ENCODE measurements around the gene RAC2. TPM values are rescaled to one million over a fixed set of nuclear protein-coding genes. Genes with fewer than 3 reads are reported as not detected.

Gene RAC2
- total RNA-seq, 2 donors from 2014 or later, result 20.9 to 22.6 TPM

GRCh38 chr22:37278261-37278660, 34.2 kb upstream of the RAC2 start:
- intact Hi-C loops (cut with DNase I, micrococcal nuclease), result no loop called here
- ATAC-seq (no peak), DNase-seq (no peak)

DNA sequence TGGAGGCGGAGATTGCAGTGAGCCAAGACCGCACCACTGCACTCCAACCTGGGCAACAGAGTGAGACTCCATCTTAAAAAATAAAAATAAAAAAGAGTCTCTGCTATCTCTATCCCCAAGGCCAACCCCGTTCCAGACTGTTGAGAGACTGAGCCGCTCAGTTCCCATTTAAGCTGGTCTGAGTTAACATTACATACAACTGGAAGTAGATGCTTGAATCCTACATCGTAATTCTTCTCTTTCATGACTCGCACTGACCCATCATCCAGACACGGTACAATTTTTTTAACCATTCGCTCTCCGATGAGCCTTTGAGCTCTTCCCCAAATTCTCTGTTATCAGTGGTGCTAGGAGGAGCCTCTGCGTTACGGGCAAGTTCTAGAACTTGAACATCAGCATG, 33.3 kb upstream of the RAC2 start:
- no peak for ATAC-seq
- intact Hi-C loops (cut with DNase I, micrococcal nuclease), result no loop called here
- no peak for DNase-seq

GRCh38 chr22:37276776-37277175, 32.7 kb upstream of the RAC2 start:
- no peak for ATAC-seq
- intact Hi-C loops (cut with DNase I, micrococcal nuclease), result no loop called here
- no peak for DNase-seq

GRCh38 chr22:37275622-37276021, 31.6 kb upstream of the RAC2 start:
- ATAC-seq (no peak), DNase-seq (no peak)
- intact Hi-C loops (cut with DNase I, micrococcal nuclease), result no loop called here

DNA sequence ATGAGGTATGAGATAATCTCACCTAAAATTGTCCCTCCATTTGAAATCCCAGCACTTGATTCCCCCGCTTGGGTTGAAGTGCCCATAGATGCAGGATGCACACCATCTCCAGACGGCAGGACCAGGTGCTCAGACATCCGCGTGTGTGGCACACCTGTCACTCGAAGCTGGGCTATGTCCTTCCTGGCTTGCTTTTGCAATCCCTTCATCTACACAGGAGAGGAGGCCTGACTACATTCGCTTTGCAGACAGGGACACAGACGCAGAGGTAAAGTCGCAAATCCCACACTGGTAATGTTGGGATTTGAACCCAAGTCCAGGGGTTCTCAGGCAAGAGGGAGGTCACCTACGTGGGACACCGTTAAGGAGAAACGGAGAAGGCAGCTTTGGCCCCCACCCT, 31.1 kb upstream of the RAC2 start:
- DNase-seq, result no peak
- intact Hi-C loops (cut with DNase I, micrococcal nuclease), result no loop called here
- no peak for ATAC-seq

GRCh38 chr22:37274380-37274862, 30.4 kb upstream of the RAC2 start:
- ATAC-seq (peak; percentile 13), DNase-seq (peak; percentile 34 to 53)
- intact Hi-C loops (cut with DNase I, micrococcal nuclease), result no loop called here

GRCh38 chr22:37273846-37274225, 29.8 kb upstream of the RAC2 start:
- intact Hi-C loops (cut with DNase I, micrococcal nuclease), result no loop called here
- ATAC-seq (no peak), DNase-seq (no peak)

DNA sequence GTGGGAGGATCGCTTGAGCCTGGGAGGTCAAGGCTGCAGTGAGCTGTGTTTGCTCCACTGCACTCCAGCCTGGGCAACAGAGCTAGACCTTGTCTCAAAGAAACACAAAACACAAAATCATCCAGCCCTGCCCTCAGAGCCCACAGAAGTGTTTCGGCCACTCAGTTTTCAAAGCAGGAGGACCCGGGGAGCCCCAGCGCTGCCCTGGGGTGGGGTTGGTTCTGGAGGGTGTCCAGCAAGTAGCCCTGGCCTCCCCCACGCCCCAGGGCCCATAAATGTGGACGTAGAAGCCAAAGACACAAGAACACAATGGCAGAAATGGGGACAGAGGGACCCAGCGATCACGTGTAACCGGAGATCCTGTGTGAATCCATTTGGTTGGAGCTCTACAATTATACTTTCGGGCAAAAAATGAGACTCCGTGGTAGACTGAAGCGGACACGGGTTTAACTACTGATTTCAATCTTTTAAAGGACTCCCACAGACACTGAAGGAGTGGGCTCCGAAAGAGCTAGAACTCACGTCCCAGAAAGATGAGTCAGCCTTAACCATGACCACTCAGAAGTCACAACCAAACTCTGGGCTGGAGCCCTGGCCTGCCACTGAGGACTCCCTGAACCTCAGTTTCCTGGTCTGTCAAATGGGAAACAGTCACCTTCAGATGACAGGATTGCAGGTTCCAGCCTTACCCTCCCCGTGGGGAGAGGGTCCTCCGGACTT, 29.2 kb upstream of the RAC2 start:
- no peak for DNase-seq
- ATAC-seq, result no peak
- intact Hi-C loops (cut with DNase I, micrococcal nuclease), result no loop called here

- DNase-seq (no peak), ATAC-seq (no peak)
- intact Hi-C loops (cut with DNase I, micrococcal nuclease), result no loop called here
Observed at GRCh38 chr22:37270928-37271650, 27.0 kb upstream of the RAC2 start.

- intact Hi-C loops (cut with DNase I, micrococcal nuclease), result no loop called here
- ATAC-seq, result no peak
- DNase-seq, result no peak
Observed at GRCh38 chr22:37269936-37270678, 26.0 kb upstream of the RAC2 start.

DNA sequence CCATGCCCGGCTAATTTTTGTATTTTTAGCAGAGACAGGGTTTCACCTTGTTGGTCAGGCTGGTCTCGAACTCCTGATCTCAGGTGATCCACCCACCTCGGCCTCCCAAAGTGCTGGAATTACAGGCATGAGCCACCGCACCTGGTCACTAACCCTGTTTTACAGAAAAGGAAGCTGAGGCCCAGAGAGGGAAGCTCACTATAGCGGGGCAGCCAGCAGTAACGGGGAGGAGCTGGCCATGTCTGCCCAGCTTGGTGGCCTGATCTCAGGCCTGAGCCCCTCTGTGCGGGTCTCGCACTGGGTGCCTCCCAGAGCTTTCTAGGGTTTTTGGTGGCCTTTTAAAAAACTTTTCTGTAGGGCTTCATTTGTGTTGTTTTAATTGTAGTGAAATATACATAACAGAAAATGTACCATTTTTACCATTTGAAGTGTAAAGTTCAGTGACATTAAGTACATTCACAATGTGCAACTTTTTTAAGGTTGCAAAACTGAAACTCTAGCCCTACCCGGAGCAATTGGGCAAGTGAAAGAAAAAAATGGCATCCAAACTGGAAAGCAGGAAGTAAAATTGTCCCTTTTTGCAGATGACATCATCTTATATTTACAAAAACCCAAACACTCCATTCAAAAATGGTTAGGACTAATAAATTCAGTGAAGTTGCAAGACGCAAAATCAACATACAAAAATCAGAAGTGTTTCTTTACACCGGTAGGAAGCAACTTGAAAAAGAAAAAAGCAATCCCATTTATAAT, 23.8 kb upstream of the RAC2 start:
- ATAC-seq, result no peak
- intact Hi-C loops (cut with DNase I, micrococcal nuclease), result no loop called here
- DNase-seq, result no peak

- DNase-seq (peak in 1 of 2 donors; percentile 62), ATAC-seq (peak; percentile 67)
- intact Hi-C loops (cut with DNase I, micrococcal nuclease), result no loop called here
Observed at GRCh38 chr22:37267135-37267587, 23.1 kb upstream of the RAC2 start.

DNA sequence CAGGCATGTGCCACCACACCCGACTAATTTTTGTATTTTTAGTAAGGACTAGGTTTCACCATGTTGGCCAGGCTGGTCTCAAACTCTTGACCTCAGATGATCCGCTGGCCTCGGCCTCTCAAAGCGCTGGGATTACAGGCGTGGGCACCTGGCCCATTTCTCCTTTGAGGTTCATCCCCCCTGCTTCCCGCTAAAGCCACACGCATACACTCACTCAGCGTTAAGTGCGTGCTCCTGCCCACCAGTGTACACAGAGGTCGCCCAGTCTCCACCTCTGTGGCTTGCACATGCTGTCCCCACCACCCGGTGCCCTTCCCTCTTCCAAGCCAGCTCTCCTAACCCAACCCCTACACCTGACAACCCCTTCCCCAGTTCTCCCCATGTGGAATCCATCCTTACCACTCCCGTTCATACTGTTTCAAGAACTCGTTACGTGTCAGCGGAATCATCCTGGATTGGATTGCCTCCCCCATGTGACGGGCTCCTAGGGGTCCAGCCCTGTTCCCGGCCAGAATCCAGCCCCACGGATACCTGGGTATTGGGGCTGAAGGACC, 22.6 kb upstream of the RAC2 start:
- no peak for DNase-seq
- intact Hi-C loops (cut with DNase I, micrococcal nuclease), result no loop called here
- no peak for ATAC-seq

DNA sequence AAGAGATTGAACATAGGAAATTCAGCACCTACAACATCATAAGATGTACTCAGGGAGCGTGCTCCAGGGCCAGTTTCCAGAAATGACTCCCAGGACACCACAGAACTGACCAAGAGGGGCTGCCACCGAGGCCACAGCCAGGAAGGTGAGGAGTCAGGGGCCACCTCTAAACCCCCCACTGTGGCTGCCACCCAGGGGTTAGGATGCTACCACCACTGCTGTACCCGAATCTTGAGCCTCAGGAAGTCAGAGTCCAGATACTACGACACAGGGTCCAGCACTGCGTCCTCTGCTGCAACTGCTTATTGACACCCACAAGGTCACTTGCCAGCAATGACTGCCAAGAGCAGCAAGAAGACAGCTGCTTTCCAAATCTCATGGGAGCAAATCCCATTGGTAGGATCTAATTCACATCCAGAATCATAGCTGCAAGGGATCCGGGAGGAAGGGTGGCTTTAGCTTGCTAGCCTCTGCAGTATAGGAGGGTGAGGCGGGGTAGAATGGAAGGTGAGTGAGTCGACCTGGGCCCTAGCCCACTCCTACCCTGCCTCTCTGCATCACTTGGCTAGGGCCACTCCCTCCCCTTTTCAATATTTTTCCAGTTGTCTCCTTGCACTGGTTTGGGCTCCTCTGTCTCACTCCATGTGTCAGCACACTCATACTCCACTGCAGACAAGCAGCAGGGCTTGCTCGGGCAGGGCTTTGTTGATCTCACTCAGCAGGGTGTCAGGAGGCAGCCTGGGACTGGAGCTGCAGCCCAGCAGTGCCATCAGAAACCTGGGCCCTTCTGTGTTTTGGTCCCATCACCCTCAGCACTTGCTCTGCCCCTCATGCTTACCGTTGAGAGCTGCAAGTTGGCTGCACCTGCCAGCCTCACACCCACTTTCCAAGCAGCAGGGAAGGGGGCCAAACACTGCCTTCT, 20.2 kb upstream of the RAC2 start:
- no peak for DNase-seq
- intact Hi-C loops (cut with DNase I, micrococcal nuclease), result no loop called here
- ATAC-seq, result no peak

DNA sequence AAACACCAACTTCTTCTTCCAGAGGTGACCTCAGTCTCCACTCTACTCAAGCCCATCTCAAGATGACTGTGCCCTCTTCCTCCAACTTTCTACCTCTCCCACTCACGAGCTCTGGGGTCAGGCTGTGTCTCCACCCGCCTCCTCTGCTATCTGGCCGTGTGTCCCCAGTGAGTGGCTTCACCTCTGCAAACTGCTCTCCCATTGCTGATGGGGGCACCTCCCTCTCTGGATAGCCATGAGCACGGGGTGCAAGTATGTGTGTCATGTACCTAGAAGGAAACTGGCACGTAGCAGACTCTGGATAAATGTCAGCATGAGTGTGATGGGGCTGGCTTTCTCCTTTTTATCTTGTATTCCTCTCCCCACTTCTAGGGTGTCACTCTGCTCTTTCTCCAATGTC, 18.3 kb upstream of the RAC2 start:
- DNase-seq, result no peak
- intact Hi-C loops (cut with DNase I, micrococcal nuclease), result no loop called here
- no peak for ATAC-seq

DNA sequence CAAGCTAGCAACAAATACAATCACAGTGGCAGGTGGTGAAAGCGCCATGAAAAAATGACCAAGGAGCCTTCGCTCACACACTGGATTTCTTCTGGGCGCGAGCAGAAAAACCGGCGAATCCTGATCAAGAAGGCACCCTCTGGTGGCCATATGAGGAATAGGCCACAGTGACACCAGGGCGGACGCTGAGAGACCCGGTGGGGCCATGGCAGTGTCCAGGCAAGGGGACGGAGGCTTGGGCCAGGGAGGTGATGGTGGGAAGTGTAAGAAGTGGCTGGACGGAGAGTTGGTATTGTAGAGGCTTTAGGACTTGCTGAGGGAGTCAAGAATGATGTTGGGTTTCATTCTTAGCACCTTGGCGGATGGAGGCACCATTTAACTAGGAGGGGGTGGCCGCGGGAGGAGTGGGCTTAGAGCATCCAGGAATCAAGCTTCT, 16.9 kb upstream of the RAC2 start:
- DNase-seq (peak in 1 of 2 donors; percentile 68), ATAC-seq (peak; percentile 72)
- intact Hi-C loops (cut with DNase I, micrococcal nuclease), result no loop called here

DNA sequence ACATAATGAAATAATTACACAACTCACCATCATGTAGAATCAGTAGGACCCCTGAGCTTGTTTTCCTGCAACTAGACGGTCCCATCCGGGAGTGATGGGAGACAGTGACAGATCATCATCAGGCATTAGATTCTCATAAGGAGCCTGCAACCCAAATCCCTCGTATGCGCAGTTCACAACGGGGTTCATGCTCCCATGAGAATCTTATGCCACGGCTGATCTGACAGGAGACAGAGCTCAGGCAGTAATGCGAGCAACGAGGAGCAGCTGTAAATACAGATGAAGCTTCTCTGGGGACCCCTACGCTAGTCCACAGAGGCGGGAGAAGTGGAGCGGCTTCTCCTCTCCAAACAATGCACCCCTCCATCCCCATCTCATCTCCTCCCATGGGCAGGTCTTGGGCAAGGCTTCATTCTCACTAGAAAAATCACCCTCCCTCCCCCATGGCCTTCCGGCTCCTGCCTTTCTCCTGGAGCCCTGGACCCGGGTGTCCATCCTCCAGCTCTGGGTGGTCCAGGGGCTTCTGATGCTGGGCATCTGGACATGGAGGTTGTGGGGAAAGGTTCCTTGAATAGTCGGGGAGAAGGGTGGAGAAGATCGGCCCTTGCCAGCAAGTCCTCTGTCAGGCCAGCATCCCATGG, 16.2 kb upstream of the RAC2 start:
- no peak for ATAC-seq
- no peak for DNase-seq
- intact Hi-C loops (cut with DNase I, micrococcal nuclease), result no loop called here
